ENCODE data around the gene CDON.

- TF ChIP-seq, protein P1, sequence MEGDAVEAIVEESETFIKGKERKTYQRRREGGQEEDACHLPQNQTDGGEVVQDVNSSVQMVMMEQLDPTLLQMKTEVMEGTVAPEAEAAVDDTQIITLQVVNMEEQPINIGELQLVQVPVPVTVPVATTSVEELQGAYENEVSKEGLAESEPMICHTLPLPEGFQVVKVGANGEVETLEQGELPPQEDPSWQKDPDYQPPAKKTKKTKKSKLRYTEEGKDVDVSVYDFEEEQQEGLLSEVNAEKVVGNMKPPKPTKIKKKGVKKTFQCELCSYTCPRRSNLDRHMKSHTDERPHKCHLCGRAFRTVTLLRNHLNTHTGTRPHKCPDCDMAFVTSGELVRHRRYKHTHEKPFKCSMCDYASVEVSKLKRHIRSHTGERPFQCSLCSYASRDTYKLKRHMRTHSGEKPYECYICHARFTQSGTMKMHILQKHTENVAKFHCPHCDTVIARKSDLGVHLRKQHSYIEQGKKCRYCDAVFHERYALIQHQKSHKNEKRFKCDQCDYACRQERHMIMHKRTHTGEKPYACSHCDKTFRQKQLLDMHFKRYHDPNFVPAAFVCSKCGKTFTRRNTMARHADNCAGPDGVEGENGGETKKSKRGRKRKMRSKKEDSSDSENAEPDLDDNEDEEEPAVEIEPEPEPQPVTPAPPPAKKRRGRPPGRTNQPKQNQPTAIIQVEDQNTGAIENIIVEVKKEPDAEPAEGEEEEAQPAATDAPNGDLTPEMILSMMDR (IDR thresholded peaks at IDR 0.05): no peak
- no peak for TF ChIP-seq EZH2 (IDR thresholded peaks at IDR 0.05; ENCODE audit: borderline replicate concordance, insufficient read depth, low read depth, low read length, poor library complexity, severe bottlenecking)
Measured at GRCh38 chr11:125925247-125925740, 137.4 kb downstream of the CDON start.
